GM12864 (cell line): Measurements from ENCODE around the gene SLC22A17.

ENCODE experiments used
- DNase-seq: peaks from one replicate; pipeline ENCODE4 v3.0.0-alpha.2; 2011; ENCODE audit warnings: low read depth
- H3K4me3 ChIP-seq: 2 replicates; pipeline ENCODE4 v1.5.1; 2011; ENCODE audit warnings: mild to moderate bottlenecking, low read depth, low read length, control low read depth
- CTCF ChIP-seq: IDR thresholded peaks from 2 replicates; pipeline ENCODE4 v1.5.1; 2011; ENCODE audit warnings: low read depth, mild to moderate bottlenecking, moderate library complexity, low read length, control low read depth, inconsistent platforms; ENCODE audit errors: missing control alignments

SLC22A17 gene

DNA sequence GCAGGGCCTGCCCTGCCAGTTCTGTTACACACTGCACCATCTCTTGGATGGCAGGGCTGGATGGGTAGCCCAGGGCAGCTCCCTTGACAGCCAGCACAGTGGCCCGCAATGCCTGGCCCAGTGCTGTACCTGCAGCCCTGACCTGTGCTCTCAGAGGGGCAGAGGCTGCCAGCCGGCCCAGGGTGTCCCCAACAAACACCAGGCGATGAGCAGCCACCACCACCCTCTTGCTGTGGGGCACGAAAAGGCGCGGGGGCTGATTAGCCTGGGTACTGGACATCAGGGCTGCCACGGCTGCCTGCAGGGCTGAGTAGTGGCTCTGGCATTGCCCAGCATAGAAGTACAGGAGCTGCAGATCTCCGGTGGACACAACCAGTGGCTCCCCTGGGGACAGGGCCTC, 4.6 kb upstream of the SLC22A17 start:
- H3K4me3 ChIP-seq = no peak overlapping the region
- no peak for DNase-seq
- no peak for TF ChIP-seq CTCF

DNA sequence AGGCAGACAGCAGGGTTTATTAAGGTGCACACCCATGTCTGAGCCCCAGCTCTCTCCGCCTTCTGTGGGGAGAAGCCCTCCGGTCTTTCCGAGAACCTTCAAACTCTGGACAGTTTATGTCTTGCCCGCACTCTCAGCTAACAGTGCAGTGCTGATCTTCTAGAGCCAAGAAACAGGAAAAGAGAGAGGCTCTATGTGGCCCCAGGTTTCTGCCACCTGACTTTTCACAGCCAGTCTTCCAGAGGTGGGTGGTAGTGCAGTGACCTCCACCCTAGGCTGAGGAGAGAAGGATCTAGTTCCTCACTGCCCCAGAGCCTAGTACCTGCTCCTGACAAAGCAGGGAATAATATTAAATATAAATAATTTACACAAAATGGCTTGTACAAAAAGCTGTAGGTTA, 4.0 kb upstream of the SLC22A17 start:
- no peak for TF ChIP-seq CTCF
- H3K4me3 ChIP-seq = no peak overlapping the region
- DNase-seq = no peak

DNA sequence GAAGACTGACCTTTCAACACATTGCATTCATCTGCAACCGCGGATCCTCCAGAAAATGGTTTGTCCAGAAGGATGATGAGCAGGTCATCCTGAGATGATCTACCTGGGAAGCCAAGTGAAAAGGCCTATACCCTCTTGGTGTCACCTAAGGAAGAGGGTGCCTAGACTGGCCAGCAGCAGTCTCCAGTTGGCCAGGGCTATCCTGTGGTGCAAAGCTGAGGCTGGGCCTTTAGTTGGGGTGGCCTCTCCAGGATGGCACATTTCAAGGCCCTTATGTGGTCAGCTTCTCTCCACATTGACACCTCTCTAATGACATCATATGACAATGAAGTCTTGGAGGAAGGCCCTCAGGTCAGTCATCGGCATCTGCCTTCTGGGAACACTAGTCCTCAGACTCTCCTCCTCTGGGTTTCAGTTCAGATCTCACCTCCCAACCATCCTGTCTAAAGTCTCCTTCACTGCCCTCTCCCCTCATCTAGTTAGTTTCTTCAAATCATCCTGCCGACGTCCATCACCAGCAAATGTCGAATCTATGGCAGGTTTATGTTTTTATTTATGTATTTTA, 3.3 kb upstream of the SLC22A17 start:
- no peak for TF ChIP-seq CTCF
- DNase-seq = no peak
- no peak overlapping the region for H3K4me3 ChIP-seq

DNA sequence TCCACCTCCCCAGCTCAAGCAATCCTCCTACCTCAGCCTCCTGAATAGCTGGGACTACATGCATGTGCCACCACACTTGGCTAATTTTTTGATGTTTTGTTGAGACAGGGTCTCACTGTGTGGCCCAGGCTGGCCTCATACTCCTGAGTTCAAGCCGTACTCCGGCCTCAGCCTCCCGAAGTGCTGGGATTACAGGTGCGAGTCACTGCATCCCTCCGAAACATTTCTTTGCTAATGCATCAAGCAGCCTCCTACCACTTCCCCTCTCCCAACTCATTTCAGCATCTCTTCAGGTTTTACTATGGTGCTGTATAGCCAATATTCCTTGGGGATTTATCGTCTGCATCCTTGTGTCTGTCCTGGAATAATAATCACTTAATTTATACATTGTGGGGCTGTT, 2.3 kb upstream of the SLC22A17 start:
- DNase-seq = no peak
- no peak overlapping the region for H3K4me3 ChIP-seq
- no peak for TF ChIP-seq CTCF

DNA sequence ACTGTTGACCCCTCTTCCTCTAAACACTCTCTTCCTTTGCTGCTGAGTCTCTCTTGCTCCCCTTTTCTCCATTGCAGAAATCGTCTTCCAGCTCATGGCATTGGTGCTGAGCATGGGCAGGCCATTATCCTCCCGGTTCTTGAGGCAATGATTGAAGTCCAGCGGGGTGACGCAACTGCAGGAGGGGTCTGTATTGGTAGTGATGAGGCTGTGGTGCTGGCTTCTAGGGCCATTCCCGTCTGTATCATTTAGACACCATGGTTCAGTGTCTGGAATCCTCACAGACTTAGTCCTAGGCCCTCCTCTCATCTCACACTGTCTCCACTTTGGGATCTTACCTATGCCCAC, 720 bp upstream of the SLC22A17 start:
- H3K4me3 ChIP-seq = no peak overlapping the region
- DNase-seq = no peak
- no peak for TF ChIP-seq CTCF

DNA sequence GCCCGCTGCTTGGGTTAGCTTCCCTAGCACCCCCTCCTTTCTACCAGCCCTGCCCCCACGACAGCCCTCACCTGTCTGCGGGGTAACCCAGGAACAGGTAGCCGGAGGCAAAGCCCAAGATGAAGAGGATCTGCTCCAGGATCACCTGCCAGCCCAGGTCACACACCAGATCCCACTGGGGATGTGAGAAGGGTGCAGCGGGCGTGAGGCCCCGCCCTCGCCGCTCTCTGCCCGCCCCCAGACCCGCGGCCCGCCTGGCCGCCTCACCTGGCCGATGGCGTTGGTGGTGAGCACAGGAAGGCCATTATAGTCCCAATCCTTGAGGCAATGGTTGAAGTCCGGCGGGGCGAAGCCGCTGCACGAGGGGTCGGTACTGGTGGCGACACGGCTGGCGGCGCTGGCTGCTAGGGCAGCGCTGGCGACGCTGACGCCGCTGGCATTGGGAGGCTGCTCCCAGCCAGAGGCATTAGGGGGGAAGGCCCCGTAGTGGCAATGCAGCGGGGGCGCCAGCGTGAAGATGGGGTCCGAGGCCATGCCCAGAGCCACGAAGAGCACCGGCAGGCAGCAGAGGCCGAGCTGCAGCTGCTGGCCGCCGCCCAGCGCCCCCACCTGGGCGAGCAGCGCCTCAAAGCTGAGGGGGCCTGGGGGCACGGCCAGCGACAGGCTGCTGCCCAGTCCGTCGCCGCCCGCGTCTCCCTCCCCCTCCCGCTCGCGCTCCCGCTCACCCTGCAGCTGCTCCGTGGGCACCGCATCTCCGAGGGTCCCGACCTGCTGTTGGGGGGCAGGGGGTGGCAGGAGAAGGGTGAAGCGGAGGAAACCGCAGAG, 794 bp downstream of the SLC22A17 start:
- H3K4me3 ChIP-seq = no peak overlapping the region
- TF ChIP-seq CTCF = no peak
- DNase-seq = no peak
